H9 (cell line): ENCODE data around the gene ZNF783. TPM values are rescaled to one million over a fixed set of nuclear protein-coding genes. Genes with fewer than 3 reads are reported as not detected.

Source experiments
- DNase-seq: peaks from one replicate; pipeline ENCODE4 v3.0.0-alpha.2; 2017
- H2AFZ ChIP-seq: one replicate; pipeline ENCODE4 v1.6.1; 2013; ENCODE audit warnings: mild to moderate bottlenecking, low read length, control low read depth, moderate library complexity
- H2AK5ac ChIP-seq: 2 replicates; pipeline ENCODE4 v1.6.1; 2013; ENCODE audit warnings: low read length, control low read depth, mixed read lengths; ENCODE audit not compliant: insufficient read length
- H2BK120ac ChIP-seq: one replicate; pipeline ENCODE4 v1.6.1; 2013; ENCODE audit warnings: low read depth, mild to moderate bottlenecking, low read length, control low read depth, inconsistent platforms; ENCODE audit not compliant: poor library complexity, severe bottlenecking
- H2BK12ac ChIP-seq: 2 replicates; pipeline ENCODE4 v1.6.1; 2013; ENCODE audit warnings: low read length, control low read depth, mixed read lengths, low read depth; ENCODE audit not compliant: insufficient read length
- H2BK15ac ChIP-seq: 2 replicates; pipeline ENCODE4 v1.6.1; 2013; ENCODE audit warnings: low read depth, low read length, control low read depth
- H2BK20ac ChIP-seq: one replicate; pipeline ENCODE4 v1.6.1; 2013; ENCODE audit warnings: low read depth, mild to moderate bottlenecking, low read length, control low read depth, inconsistent platforms; ENCODE audit not compliant: poor library complexity, severe bottlenecking
- H2BK5ac ChIP-seq: 2 replicates; pipeline ENCODE4 v1.6.1; 2013; ENCODE audit warnings: low read length, control low read depth, mixed read lengths; ENCODE audit not compliant: insufficient read length
- H3K14ac ChIP-seq: 2 replicates; pipeline ENCODE4 v1.6.1; 2013; ENCODE audit warnings: low read length, control low read depth; ENCODE audit not compliant: insufficient read depth
- H3K18ac ChIP-seq: 2 replicates; pipeline ENCODE4 v1.6.1; 2013; ENCODE audit warnings: low read depth, mild to moderate bottlenecking, mixed read lengths, low read length, control low read depth; ENCODE audit not compliant: insufficient read length
- H3K23ac ChIP-seq: 2 replicates; pipeline ENCODE4 v1.6.1; 2013; ENCODE audit warnings: low read length, control low read depth, mixed read lengths, low read depth; ENCODE audit not compliant: insufficient read length
- H3K23me2 ChIP-seq: 2 replicates; pipeline ENCODE4 v1.6.1; 2013; ENCODE audit warnings: low read depth, mild to moderate bottlenecking, mixed read lengths, low read length, control low read depth; ENCODE audit not compliant: insufficient read length, poor library complexity, severe bottlenecking
- H3K27ac ChIP-seq: 2 replicates; pipeline ENCODE4 v1.5.1; 2013; ENCODE audit warnings: low read length, control low read depth, mixed read lengths, low read depth; ENCODE audit not compliant: insufficient read length
- H3K27me3 ChIP-seq: 2 replicates; pipeline ENCODE4 v1.6.1; 2013; ENCODE audit warnings: low read length, control low read depth, inconsistent platforms; ENCODE audit not compliant: insufficient read depth
- H3K4ac ChIP-seq: 2 replicates; pipeline ENCODE4 v1.6.1; 2013; ENCODE audit warnings: low read depth, mild to moderate bottlenecking, control low read depth, inconsistent platforms, low read length, moderate library complexity
- H3K4me1 ChIP-seq: 2 replicates; pipeline ENCODE4 v1.6.1; 2013; ENCODE audit warnings: low read length, control low read depth, inconsistent platforms; ENCODE audit not compliant: insufficient read depth
- H3K4me2 ChIP-seq: 2 replicates; pipeline ENCODE4 v1.6.1; 2013; ENCODE audit warnings: low read length, control low read depth, mixed read lengths; ENCODE audit not compliant: insufficient read length, insufficient read depth
- H3K56ac ChIP-seq: 2 replicates; pipeline ENCODE4 v1.6.1; 2013; ENCODE audit warnings: low read depth, mild to moderate bottlenecking, mixed read lengths, low read length, control low read depth; ENCODE audit not compliant: insufficient read length
- H3K79me1 ChIP-seq: 2 replicates; pipeline ENCODE4 v1.6.1; 2013; ENCODE audit warnings: low read depth, mild to moderate bottlenecking, moderate library complexity, low read length, control low read depth, inconsistent platforms; ENCODE audit not compliant: insufficient read depth, poor library complexity, severe bottlenecking
- H3K79me2 ChIP-seq: 2 replicates; pipeline ENCODE4 v1.6.1; 2013; ENCODE audit warnings: low read length, control low read depth, inconsistent platforms; ENCODE audit not compliant: insufficient read depth
- H3K9ac ChIP-seq: 2 replicates; pipeline ENCODE4 v1.6.1; 2013; ENCODE audit warnings: low read length, control low read depth, mixed read lengths; ENCODE audit not compliant: insufficient read length; ENCODE audit errors: extremely low read depth
- H3K9me3 ChIP-seq: one replicate; pipeline ENCODE4 v1.6.1; 2013; ENCODE audit warnings: low read depth, low read length, inconsistent platforms; ENCODE audit not compliant: control insufficient read depth
- H3T11ph ChIP-seq: one replicate; pipeline ENCODE4 v1.6.1; 2013; ENCODE audit warnings: mild to moderate bottlenecking, low read length, control low read depth, inconsistent platforms
- H4K20me1 ChIP-seq: one replicate; pipeline ENCODE4 v1.6.1; 2013; ENCODE audit not compliant: control insufficient read depth, insufficient read length, insufficient read depth
- H4K5ac ChIP-seq: 2 replicates; pipeline ENCODE4 v1.6.1; 2013; ENCODE audit warnings: low read depth, mild to moderate bottlenecking, mixed read lengths, low read length, control low read depth; ENCODE audit not compliant: insufficient read length
- H4K8ac ChIP-seq: replicated peaks from 2 replicates; pipeline ENCODE4 v1.6.1; 2013; ENCODE audit warnings: low read length, control low read depth, mixed read lengths, low read depth; ENCODE audit not compliant: insufficient read length
- H4K91ac ChIP-seq: 2 replicates; pipeline ENCODE4 v1.6.1; 2013; ENCODE audit warnings: low read depth, mild to moderate bottlenecking, moderate library complexity, mixed read lengths, low read length, control low read depth; ENCODE audit not compliant: insufficient read length
- H3K27ac Mint-ChIP-seq, 3 experiments: 2 replicates in 2 of 3; 3 replicates in 1 of 3; pipeline ENCODE4 v1.8.0; 2020 to 2021; ENCODE audit warnings: mixed read lengths in 3 of 3, mild to moderate bottlenecking in 1 of 3, moderate library complexity in 1 of 3
- H3K27me3 Mint-ChIP-seq: 2 replicates; pipeline ENCODE4 v1.8.0; 2021; ENCODE audit warnings: low read depth, mild to moderate bottlenecking, moderate library complexity, mixed read lengths
- H3K36me3 Mint-ChIP-seq, 3 experiments: 2 replicates in 2 of 3; 3 replicates in 1 of 3; pipeline ENCODE4 v1.8.0; 2020 to 2021; ENCODE audit warnings: low read depth in 3 of 3, mixed read lengths in 3 of 3; ENCODE audit not compliant: insufficient read depth in 1 of 3
- H3K4me1 Mint-ChIP-seq, 2 experiments: 2 replicates each; pipeline ENCODE4 v1.8.0; 2020; ENCODE audit warnings: mixed read lengths in 2 of 2
- H3K4me3 Mint-ChIP-seq, 2 experiments: 2 replicates in 1 of 2; 3 replicates in 1 of 2; pipeline ENCODE4 v1.8.0; 2020 to 2021; ENCODE audit warnings: mild to moderate bottlenecking in 2 of 2, mixed read lengths in 2 of 2, moderate library complexity in 1 of 2
- H3K9me3 Mint-ChIP-seq, 2 experiments: 2 replicates in 1 of 2; 3 replicates in 1 of 2; pipeline ENCODE4 v1.8.0; 2020; ENCODE audit warnings: mild to moderate bottlenecking in 2 of 2, mixed read lengths in 2 of 2, moderate library complexity in 1 of 2
- total RNA-seq: library from RNA; stranded (reverse); gene quantifications from 2 replicates; pipeline ENCODE4 v1.2.1, GENCODE V29; 2021
- TF ChIP-seq, protein P1 (sequence below): fragments of 200-600 bp; sonication (generic); conservative IDR thresholded peaks from 3 replicates; pipeline ENCODE4 v1.8.0; 2021; ENCODE audit warnings: antibody characterized with exemption, mild to moderate bottlenecking

Gene ZNF783
- total RNA-seq, 1 experiment from 2014 or later: 13.6 TPM

DNA sequence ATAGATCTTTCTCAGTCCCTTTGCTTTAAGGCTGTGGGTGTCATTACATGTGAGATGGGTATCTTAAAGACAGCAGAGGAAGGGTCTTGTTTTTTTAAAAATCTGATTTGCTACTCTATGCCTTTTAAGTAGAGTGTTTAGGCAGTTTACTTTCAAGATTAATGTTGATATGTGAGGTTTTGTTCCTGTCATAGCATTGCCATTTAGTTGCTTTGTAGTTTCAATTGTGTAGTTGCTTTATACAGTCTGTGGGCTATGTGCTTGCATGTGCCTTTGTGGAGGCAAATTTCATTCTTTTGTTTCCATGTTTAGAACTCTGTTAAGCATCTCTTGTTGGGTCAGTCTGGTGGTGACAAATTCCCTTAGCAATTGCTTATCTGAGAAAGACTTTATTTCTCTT is 54.6 kb downstream of the ZNF783 start:
- H4K8ac ChIP-seq: no peak overlapping the region
- H3K4me1 ChIP-seq: peaks cover 3% of the 10 kb centered on the region; the same call in 1 of the 2 replicates
- peaks cover 21 to 23% of the 10 kb centered on the region in 2 experiments for H3K4me1 Mint-ChIP-seq
- H3K79me2 ChIP-seq: no peaks in the 10 kb centered on the region
- no peak overlapping the region for H3K14ac ChIP-seq
- no peaks in the 10 kb centered on the region for H3K23me2 ChIP-seq
- no peak overlapping the region for H3K4me2 ChIP-seq
- no peaks in the 10 kb centered on the region for H3K27me3 ChIP-seq
- H3K9ac ChIP-seq: no peak overlapping the region
- H4K20me1 ChIP-seq: no peaks in the 10 kb centered on the region
- no peak overlapping the region for H3K18ac ChIP-seq
- H3K4ac ChIP-seq: no peak overlapping the region
- no peak overlapping the region for H2BK15ac ChIP-seq
- H3K27ac ChIP-seq: no peak overlapping the region
- no peaks in the 10 kb centered on the region for H3K9me3 ChIP-seq
- no peak overlapping the region for H3K4me3 Mint-ChIP-seq
- H4K91ac ChIP-seq: no peak overlapping the region
- H3K27me3 Mint-ChIP-seq: peaks cover 2% of the 10 kb centered on the region
- no peak overlapping the region for H3K23ac ChIP-seq
- H3K36me3 Mint-ChIP-seq: no peaks in the 10 kb centered on the region; a peak in 1 of 7 replicates
- H2AK5ac ChIP-seq: no peak overlapping the region
- no peak overlapping the region for H2BK20ac ChIP-seq
- no peak overlapping the region for H2BK5ac ChIP-seq
- no peak overlapping the region for H3T11ph ChIP-seq
- H3K79me1 ChIP-seq: no peaks in the 10 kb centered on the region
- H2BK12ac ChIP-seq: no peak overlapping the region
- no peak overlapping the region for H2BK120ac ChIP-seq
- H2AFZ ChIP-seq: no peak overlapping the region
- TF ChIP-seq, protein P1, sequence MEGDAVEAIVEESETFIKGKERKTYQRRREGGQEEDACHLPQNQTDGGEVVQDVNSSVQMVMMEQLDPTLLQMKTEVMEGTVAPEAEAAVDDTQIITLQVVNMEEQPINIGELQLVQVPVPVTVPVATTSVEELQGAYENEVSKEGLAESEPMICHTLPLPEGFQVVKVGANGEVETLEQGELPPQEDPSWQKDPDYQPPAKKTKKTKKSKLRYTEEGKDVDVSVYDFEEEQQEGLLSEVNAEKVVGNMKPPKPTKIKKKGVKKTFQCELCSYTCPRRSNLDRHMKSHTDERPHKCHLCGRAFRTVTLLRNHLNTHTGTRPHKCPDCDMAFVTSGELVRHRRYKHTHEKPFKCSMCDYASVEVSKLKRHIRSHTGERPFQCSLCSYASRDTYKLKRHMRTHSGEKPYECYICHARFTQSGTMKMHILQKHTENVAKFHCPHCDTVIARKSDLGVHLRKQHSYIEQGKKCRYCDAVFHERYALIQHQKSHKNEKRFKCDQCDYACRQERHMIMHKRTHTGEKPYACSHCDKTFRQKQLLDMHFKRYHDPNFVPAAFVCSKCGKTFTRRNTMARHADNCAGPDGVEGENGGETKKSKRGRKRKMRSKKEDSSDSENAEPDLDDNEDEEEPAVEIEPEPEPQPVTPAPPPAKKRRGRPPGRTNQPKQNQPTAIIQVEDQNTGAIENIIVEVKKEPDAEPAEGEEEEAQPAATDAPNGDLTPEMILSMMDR: no peak
- DNase-seq: no peak
- H3K56ac ChIP-seq: no peak overlapping the region
- peaks cover 3 to 5% of the 10 kb centered on the region in 2 experiments; a peak in 1 of 5 replicates for H3K9me3 Mint-ChIP-seq
- H3K27ac Mint-ChIP-seq: no peak overlapping the region
- H4K5ac ChIP-seq: no peak overlapping the region
